Measurements from ENCODE around the gene APBA1.

DNA sequence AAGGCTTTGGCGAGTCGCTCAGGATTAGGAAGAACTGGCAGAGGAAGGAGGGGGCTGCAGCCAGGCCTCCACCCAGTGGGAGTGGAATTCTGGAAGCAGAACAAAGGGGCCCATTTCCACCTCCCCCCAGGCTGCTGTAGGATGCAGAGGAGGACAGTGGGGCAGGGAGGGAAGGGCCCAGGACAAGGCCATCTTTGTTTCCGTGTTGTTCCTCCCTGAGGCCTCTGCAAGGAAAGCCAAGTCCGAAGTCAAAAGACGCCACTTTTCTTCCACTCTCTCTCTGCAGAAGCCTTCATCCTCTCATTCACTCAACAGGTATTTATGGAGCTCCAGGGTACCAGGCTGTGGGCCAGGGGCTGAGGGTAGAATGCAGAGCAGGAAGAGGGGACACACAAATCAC lies 276.5 kb downstream of the APBA1 start:
- TF ChIP-seq, protein P1, sequence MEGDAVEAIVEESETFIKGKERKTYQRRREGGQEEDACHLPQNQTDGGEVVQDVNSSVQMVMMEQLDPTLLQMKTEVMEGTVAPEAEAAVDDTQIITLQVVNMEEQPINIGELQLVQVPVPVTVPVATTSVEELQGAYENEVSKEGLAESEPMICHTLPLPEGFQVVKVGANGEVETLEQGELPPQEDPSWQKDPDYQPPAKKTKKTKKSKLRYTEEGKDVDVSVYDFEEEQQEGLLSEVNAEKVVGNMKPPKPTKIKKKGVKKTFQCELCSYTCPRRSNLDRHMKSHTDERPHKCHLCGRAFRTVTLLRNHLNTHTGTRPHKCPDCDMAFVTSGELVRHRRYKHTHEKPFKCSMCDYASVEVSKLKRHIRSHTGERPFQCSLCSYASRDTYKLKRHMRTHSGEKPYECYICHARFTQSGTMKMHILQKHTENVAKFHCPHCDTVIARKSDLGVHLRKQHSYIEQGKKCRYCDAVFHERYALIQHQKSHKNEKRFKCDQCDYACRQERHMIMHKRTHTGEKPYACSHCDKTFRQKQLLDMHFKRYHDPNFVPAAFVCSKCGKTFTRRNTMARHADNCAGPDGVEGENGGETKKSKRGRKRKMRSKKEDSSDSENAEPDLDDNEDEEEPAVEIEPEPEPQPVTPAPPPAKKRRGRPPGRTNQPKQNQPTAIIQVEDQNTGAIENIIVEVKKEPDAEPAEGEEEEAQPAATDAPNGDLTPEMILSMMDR (IDR thresholded peaks at IDR 0.05): no peak
- TF ChIP-seq POLR2A (IDR thresholded peaks at IDR 0.05): no peak
- TF ChIP-seq EP300 (IDR thresholded peaks at IDR 0.05): no peak

Measured in suprapubic skin (tissue), 3 donors.